ENCODE measurements around the gene LTA4H. TPM values are rescaled to one million over a fixed set of nuclear protein-coding genes. Genes with fewer than 3 reads are reported as not detected.

The LTA4H gene
- 58.5 TPM for polyA plus RNA-seq (2012; ENCODE audit: missing spikeins)

DNA sequence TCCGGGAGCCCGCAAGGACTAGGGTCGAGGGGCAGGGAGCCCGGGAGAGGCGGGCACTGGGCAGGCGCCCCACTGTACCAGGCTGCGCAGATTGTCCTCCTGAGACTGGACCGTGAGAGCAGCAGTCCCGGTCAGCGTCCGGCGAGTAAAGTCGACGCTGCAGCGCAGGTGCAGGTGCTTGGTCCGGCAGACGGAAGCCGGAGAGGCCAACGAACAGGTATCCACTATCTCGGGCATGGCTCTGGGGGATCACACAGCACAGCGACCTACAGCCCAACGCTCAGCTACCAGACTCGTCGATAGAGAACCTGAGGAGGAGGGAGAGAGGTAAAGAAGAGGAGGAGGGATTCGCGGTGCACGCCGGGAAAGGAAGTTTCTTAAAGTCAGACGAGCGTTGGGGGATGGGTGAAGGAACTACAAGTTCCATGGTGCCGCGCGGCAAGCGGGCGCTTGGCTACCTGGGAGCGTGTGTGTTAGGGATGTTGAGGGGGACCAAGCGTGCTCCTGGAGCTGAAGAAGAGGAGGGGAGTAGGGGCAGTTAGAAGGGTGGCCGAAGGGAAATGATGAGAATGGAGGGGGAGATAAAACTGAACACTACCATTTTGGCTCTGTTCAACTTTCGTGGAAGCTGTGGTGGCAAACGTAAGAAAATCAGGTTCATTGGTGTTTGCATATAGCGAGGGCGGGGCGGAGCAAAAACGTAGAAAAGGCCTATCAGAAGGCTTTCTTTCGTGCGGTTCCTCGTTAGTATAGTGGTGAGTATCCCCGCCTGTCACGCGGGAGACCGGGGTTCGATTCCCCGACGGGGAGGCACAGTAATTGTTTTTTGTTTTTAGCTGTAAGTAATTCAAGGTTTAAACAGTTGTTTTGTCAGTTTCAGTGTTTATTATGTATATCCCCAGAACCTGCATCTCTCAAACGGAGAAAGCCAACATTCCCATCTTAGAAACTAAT is at the start of gene LTA4H:
Gene LTA4H (minus strand): TSS at position 305 of the 954 bp plus-strand sequence. CDS start 68 bp downstream, at position 237.
- FAIRE-seq (peak; percentile 93), DNase-seq (ENCODE audit: insufficient read length) (peak; percentile 82)
- TF ChIP-seq POLR2AphosphoS5 (IDR thresholded peaks at IDR 0.05; ENCODE audit: low read depth, low read length) (peak; percentile 76), TAF1 (IDR thresholded peaks at IDR 0.05; ENCODE audit: borderline replicate concordance, low read depth, low read length) (peak; percentile 63; the same call in 1 of the 2 replicates), POLR2A (IDR thresholded peaks at IDR 0.05; ENCODE audit: low read depth, low read length) (peak; percentile 85)

DNA sequence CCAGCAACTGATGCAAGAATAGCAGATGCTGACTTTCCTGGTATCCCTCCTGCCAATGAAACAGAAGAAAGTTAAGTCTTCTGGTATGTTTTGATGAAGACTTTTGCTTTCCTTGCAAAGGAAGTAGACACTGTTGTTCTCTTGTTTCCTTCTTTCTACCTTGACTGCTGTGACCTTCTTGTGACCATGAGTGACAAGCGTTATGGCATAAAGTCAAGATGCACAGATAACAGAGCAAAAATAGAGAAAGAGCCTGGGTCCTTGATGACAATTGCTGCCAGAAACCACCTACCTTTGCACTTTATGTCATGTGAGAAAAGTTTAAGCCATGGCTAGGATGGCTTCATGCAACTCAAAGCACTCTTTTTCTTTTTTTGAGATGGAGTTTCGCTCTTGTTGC is 49.2 kb upstream of the LTA4H start:
- FAIRE-seq: no peak
- no peak for DNase-seq (ENCODE audit: insufficient read length)
- TF ChIP-seq POLR2AphosphoS5 (IDR thresholded peaks at IDR 0.05; ENCODE audit: low read depth, low read length) (no peak), TAF1 (IDR thresholded peaks at IDR 0.05; ENCODE audit: borderline replicate concordance, low read depth, low read length) (no peak), POLR2A (IDR thresholded peaks at IDR 0.05; ENCODE audit: low read depth, low read length) (no peak)

GRCh38 chr12:96083020-96083719 is 47.8 kb upstream of the LTA4H start:
- TF ChIP-seq TAF1 (IDR thresholded peaks at IDR 0.05; ENCODE audit: borderline replicate concordance, low read depth, low read length): no peak
- TF ChIP-seq POLR2A (IDR thresholded peaks at IDR 0.05; ENCODE audit: low read depth, low read length): no peak
- TF ChIP-seq POLR2AphosphoS5 (IDR thresholded peaks at IDR 0.05; ENCODE audit: low read depth, low read length): no peak
- no peak for DNase-seq (ENCODE audit: insufficient read length)
- FAIRE-seq: no peak

GRCh38 chr12:96081596-96081995 is 46.2 kb upstream of the LTA4H start:
- no peak for TF ChIP-seq POLR2AphosphoS5 (IDR thresholded peaks at IDR 0.05; ENCODE audit: low read depth, low read length)
- TF ChIP-seq POLR2A (IDR thresholded peaks at IDR 0.05; ENCODE audit: low read depth, low read length): no peak
- no peak for TF ChIP-seq TAF1 (IDR thresholded peaks at IDR 0.05; ENCODE audit: borderline replicate concordance, low read depth, low read length)
- no peak for FAIRE-seq

DNA sequence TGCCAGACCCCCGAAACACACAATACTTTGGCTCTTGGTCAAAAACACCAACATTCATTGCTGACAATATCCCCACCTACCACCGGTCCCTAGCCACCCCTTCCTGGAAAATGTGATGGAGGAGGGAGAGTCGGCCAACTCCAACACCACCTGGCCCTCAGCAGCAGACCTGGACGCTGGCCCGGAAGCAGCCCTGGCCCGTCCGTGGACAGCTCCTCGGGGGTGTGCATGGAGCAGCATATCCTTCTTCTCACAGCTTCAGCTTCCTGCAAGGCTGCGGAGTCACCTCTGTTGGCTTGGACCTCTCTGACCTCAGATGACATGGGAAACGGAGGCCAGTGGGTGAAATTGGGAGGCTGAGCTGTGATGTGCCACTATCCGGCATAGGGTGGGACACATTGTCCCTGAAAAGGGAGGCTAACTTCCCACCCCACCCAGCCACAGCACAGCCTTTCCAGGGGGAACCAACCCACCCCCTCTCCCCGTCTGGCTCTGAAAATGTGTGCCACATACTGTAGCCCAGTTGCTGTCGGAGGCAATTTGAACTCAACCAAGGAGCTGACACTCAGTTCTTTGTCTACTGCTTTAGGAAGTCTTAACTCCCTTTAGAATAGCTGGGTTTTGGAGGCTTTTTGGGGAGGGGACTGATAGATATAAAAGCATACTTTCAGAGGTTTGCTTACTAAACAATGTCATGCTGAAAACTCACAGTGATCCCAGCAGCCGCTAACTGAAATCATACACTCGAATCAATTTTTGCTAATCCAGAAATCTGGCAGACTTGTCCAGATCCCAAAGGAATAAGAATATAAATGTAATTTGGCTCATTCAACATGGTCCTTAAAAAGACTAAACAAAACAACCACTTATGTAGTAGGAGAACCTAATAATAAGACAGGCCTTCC is 43.1 kb upstream of the LTA4H start:
- no peak for FAIRE-seq
- no peak for DNase-seq (ENCODE audit: insufficient read length)
- TF ChIP-seq POLR2AphosphoS5 (IDR thresholded peaks at IDR 0.05; ENCODE audit: low read depth, low read length): no peak
- TF ChIP-seq TAF1 (IDR thresholded peaks at IDR 0.05; ENCODE audit: borderline replicate concordance, low read depth, low read length): no peak
- no peak for TF ChIP-seq POLR2A (IDR thresholded peaks at IDR 0.05; ENCODE audit: low read depth, low read length)

More at GRCh38 chr12:96081596-96081995, 46.2 kb upstream of the LTA4H start:
- DNase-seq (ENCODE audit: insufficient read length): no peak

GRCh38 chr12:96077081-96077480 is 41.7 kb upstream of the LTA4H start:
- FAIRE-seq: no peak
- DNase-seq (ENCODE audit: insufficient read length): no peak
- TF ChIP-seq POLR2AphosphoS5 (IDR thresholded peaks at IDR 0.05; ENCODE audit: low read depth, low read length): no peak
- TF ChIP-seq POLR2A (IDR thresholded peaks at IDR 0.05; ENCODE audit: low read depth, low read length): no peak
- no peak for TF ChIP-seq TAF1 (IDR thresholded peaks at IDR 0.05; ENCODE audit: borderline replicate concordance, low read depth, low read length)

DNA sequence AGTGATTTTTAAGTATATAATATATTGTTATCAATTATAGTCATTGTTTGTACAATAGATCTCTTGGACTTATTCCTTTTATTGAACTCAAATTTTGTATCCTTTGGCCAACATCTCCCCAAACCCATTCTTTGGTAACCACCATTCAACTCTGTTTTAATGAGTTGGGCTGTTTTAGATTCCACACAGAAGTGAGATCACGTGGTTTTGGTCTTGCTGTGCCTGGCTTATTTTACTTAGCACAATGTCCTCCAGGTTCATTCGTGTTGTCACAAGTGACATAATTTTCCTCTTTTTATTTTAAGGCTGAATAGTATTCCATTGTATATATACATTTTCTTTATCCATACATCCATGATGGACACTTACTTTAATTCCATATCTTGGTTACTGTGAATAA is 40.2 kb upstream of the LTA4H start:
- FAIRE-seq: no peak
- TF ChIP-seq TAF1 (IDR thresholded peaks at IDR 0.05; ENCODE audit: borderline replicate concordance, low read depth, low read length) (no peak), POLR2AphosphoS5 (IDR thresholded peaks at IDR 0.05; ENCODE audit: low read depth, low read length) (no peak), POLR2A (IDR thresholded peaks at IDR 0.05; ENCODE audit: low read depth, low read length) (no peak)
- no peak for DNase-seq (ENCODE audit: insufficient read length)

GRCh38 chr12:96073346-96074330 is 38.3 kb upstream of the LTA4H start:
- no peak for TF ChIP-seq TAF1 (IDR thresholded peaks at IDR 0.05; ENCODE audit: borderline replicate concordance, low read depth, low read length)
- no peak for TF ChIP-seq POLR2AphosphoS5 (IDR thresholded peaks at IDR 0.05; ENCODE audit: low read depth, low read length)
- TF ChIP-seq POLR2A (IDR thresholded peaks at IDR 0.05; ENCODE audit: low read depth, low read length): no peak
- FAIRE-seq: no peak
- no peak for DNase-seq (ENCODE audit: insufficient read length)

GRCh38 chr12:96070670-96071279 is 35.4 kb upstream of the LTA4H start:
- FAIRE-seq: peak; percentile 78
- DNase-seq (ENCODE audit: insufficient read length): no peak
- TF ChIP-seq POLR2AphosphoS5 (IDR thresholded peaks at IDR 0.05; ENCODE audit: low read depth, low read length) (no peak), TAF1 (IDR thresholded peaks at IDR 0.05; ENCODE audit: borderline replicate concordance, low read depth, low read length) (no peak), POLR2A (IDR thresholded peaks at IDR 0.05; ENCODE audit: low read depth, low read length) (no peak)

Data from GM12892 (cell line).